Spinal cord (tissue), 10 donors: ENCODE results near the gene GABRD. TPM values are rescaled to one million over a fixed set of nuclear protein-coding genes. Genes with fewer than 3 reads are reported as not detected.

ENCODE experiments used
- DNase-seq, 6 donors: peaks; one replicate each; pipeline versions ENCODE4 v3.0.0 to v3.0.0-alpha.2; 2013 to 2015; ENCODE audit warnings: low spot score in 6 of 6, low read depth in 4 of 6
- H3K27ac ChIP-seq: one replicate; pipeline ENCODE4 v1.5.1; 2013; ENCODE audit warnings: low read depth, low read length, control low read depth
- H3K27me3 ChIP-seq: one replicate; pipeline ENCODE4 v1.6.1; 2013; ENCODE audit warnings: low read length; ENCODE audit not compliant: control insufficient read depth, insufficient read depth
- H3K36me3 ChIP-seq: one replicate; pipeline ENCODE4 v1.6.1; 2013; ENCODE audit warnings: low read length; ENCODE audit not compliant: control insufficient read depth, insufficient read depth
- H3K4me1 ChIP-seq: one replicate; pipeline ENCODE4 v1.6.1; 2013; ENCODE audit warnings: low read length; ENCODE audit not compliant: control insufficient read depth, insufficient read depth
- H3K4me3 ChIP-seq: one replicate; pipeline ENCODE4 v1.5.1; 2013; ENCODE audit warnings: low read depth, low read length, control low read depth
- H3K9me3 ChIP-seq: one replicate; pipeline ENCODE4 v1.6.1; 2013; ENCODE audit warnings: low read length; ENCODE audit not compliant: control insufficient read depth, insufficient read depth
- WGBS: methylation state at CpG from one replicate; pipeline ENCODE4 v1.1.5; 2013; ENCODE audit warnings: missing lambda C conversion rate; ENCODE audit not compliant: insufficient coverage; 5-methylcytosine and 5-hydroxymethylcytosine counted together
- polyA plus RNA-seq, 2 donors: library from polyadenylated mRNA; unstranded; fragments of 120-200 nt; gene quantifications; one replicate each; pipeline ENCODE4 v1.2.1, GENCODE V29; 2013; ENCODE audit not compliant: insufficient read length in 2 of 2
- total RNA-seq, 2 donors: library from RNA; depleted of rRNA in 1 of 2; stranded (reverse); fragments of 120-200 nt in 1 of 2; fragments of >200 nt in 1 of 2; gene quantifications; one replicate each; pipeline versions ENCODE4 v1.2.3 to v1.2.4, GENCODE V29; 2013 to 2014
- donor health status: healthy.

Gene GABRD
- total and polyA plus RNA-seq, 4 donors, result 0.88 to 5.2 (median 2.7) TPM

DNA sequence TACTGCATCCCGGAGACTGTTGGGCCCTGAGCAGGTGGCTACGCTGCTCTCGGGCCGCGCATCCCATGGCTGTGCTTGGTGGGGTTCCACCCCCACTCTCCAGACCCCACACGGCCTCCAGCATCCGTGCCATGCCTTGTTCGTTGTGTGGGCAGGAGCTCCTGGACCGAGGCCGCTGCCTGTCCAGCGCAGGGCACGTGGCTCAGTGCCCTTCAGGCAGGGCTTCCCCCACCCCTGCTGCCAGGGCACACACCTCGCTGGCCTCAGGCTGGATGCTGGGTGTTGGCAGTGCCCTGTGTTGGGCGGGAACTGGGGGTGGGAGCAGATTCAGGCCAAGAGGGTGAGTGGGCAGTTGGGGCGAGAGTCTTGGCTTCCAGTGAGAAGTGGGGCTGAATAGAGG is 40.9 kb downstream of the GABRD start:
- H3K36me3 ChIP-seq, result no peaks in the 10 kb centered on the region
- H3K27me3 ChIP-seq, result no peaks in the 10 kb centered on the region
- peaks cover 7% of the 10 kb centered on the region for H3K4me1 ChIP-seq
- H3K27ac ChIP-seq, result no peak overlapping the region
- no peak for DNase-seq
- H3K4me3 ChIP-seq, result no peak overlapping the region
- peaks cover 4% of the 10 kb centered on the region for H3K9me3 ChIP-seq
- 77% methylated on average over 14 of the region's 15 CpGs for WGBS

DNA sequence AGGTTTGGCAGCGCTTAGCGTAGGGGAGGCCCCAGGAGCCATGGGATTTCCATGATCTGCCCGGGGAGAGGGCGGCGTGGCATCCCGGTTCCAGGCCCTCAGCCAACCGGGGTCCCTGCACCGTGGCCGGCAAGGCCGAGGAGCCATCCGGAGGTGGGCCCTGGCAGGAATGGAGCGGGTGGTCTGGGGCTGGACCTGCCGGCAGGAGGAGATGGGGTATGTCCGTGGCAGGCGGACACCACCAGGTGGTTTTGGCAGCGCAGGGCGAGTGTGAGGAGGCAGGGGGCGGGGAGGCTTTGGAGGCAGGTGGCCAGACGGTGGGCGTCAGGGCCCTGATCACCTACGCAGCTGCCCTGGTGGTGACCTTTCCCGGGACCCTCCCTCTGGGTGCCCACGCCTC is 41.4 kb downstream of the GABRD start:
- H3K27ac ChIP-seq, result no peak overlapping the region
- 80% methylated on average over 21 of the region's 23 CpGs for WGBS
- H3K36me3 ChIP-seq, result no peaks in the 10 kb centered on the region
- no peak overlapping the region for H3K4me3 ChIP-seq
- no peak for DNase-seq
- peaks cover 4% of the 10 kb centered on the region for H3K9me3 ChIP-seq
- peaks cover 7% of the 10 kb centered on the region for H3K4me1 ChIP-seq
- H3K27me3 ChIP-seq, result no peaks in the 10 kb centered on the region

GRCh38 chr1:2061065-2061778 is 42.1 kb downstream of the GABRD start:
- Histone ChIP-seq H3K4me3 (no peak overlapping the region), H3K36me3 (no peaks in the 10 kb centered on the region), H3K27me3 (no peaks in the 10 kb centered on the region), H3K4me1 (peaks cover 7% of the 10 kb centered on the region), H3K9me3 (peaks cover 4% of the 10 kb centered on the region), H3K27ac (no peak overlapping the region)
- WGBS, result 89% methylated on average over 27 of the region's 28 CpGs
- DNase-seq, result no peak

DNA sequence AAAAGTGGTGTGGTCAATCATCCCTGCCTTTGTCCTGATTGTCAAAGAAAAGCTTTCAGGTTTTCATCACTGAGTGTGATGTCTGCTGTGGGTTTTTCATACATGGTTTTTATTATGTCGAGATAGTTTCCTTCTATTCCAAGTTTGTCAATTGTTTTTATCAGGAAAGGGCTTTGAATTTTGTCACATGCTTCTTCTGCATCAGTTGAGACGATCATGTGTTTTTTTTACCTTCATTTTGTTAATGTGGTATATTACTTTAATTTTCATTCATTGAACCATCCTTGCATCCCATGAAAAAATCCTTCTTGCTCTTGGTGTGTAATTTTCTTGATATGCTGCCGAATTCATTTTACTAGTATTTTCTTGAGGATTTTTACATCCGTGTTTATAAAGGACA is 46.6 kb downstream of the GABRD start:
- Histone ChIP-seq H3K36me3 (no peaks in the 10 kb centered on the region), H3K27me3 (no peaks in the 10 kb centered on the region), H3K9me3 (peaks cover 4% of the 10 kb centered on the region), H3K4me3 (no peak overlapping the region), H3K4me1 (no peaks in the 10 kb centered on the region), H3K27ac (no peak overlapping the region)
- no CpG with 5 or more reads among the region's 4 CpGs for WGBS
- no peak for DNase-seq

GRCh38 chr1:2067393-2067792 is 48.2 kb downstream of the GABRD start:
- no peak overlapping the region for H3K4me3 ChIP-seq
- no peaks in the 10 kb centered on the region for H3K27me3 ChIP-seq
- no peaks in the 10 kb centered on the region for H3K36me3 ChIP-seq
- peaks cover 3% of the 10 kb centered on the region for H3K4me1 ChIP-seq
- no peak overlapping the region for H3K27ac ChIP-seq
- DNase-seq, result no peak
- H3K9me3 ChIP-seq, result peaks cover 4% of the 10 kb centered on the region
- 93% methylated on average over 17 of the region's 21 CpGs for WGBS

GRCh38 chr1:2067981-2068380 is 48.8 kb downstream of the GABRD start:
- DNase-seq, result no peak
- peaks cover 9% of the 10 kb centered on the region for H3K4me1 ChIP-seq
- H3K36me3 ChIP-seq, result no peaks in the 10 kb centered on the region
- no peak overlapping the region for H3K4me3 ChIP-seq
- 71% methylated on average over 14 of the region's 17 CpGs for WGBS
- H3K27ac ChIP-seq, result no peak overlapping the region
- H3K9me3 ChIP-seq, result peaks cover 4% of the 10 kb centered on the region
- H3K27me3 ChIP-seq, result no peaks in the 10 kb centered on the region

DNA sequence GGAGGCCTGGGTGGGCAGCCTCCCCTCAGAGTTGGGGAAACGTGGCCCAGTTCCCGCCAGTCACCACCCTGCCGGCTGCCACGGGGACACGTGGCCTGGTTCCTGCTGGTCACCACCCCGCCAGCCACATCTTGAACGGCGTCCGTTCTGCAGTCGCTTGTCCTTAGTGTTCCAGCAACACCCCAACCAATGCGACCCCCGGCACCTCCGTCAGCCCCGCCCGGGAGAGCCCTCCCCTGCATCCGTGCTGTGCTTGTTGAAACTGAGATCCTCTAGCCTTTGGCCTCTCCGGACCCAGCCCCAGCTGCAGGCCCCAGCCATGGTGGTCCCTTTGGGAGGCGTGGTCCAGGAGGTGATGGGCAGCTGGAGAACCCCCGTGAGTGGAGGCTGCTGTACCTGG is 49.8 kb downstream of the GABRD start:
- H3K27ac ChIP-seq, result no peak overlapping the region
- no peaks in the 10 kb centered on the region for H3K36me3 ChIP-seq
- H3K4me3 ChIP-seq, result no peak overlapping the region
- no peaks in the 10 kb centered on the region for H3K27me3 ChIP-seq
- 92% methylated on average over 19 of the region's 19 CpGs for WGBS
- peaks cover 4% of the 10 kb centered on the region for H3K9me3 ChIP-seq
- no peak for DNase-seq
- H3K4me1 ChIP-seq, result peaks cover 19% of the 10 kb centered on the region

- peaks cover 29% of the 10 kb centered on the region for H3K4me1 ChIP-seq
- no peak for DNase-seq
- WGBS, result 94% methylated on average over 11 of the region's 11 CpGs
- no peaks in the 10 kb centered on the region for H3K27me3 ChIP-seq
- H3K9me3 ChIP-seq, result no peaks in the 10 kb centered on the region
- no peak overlapping the region for H3K27ac ChIP-seq
- H3K36me3 ChIP-seq, result no peaks in the 10 kb centered on the region
- no peak overlapping the region for H3K4me3 ChIP-seq
These were observed 50.9 kb downstream of the GABRD start for GRCh38 chr1:2070016-2070415.

- DNase-seq, result no peak
- Histone ChIP-seq H3K4me3 (no peak overlapping the region), H3K36me3 (no peaks in the 10 kb centered on the region), H3K9me3 (no peaks in the 10 kb centered on the region), H3K27ac (no peak overlapping the region), H3K4me1 (peaks cover 38% of the 10 kb centered on the region), H3K27me3 (no peaks in the 10 kb centered on the region)
- WGBS, result 82% methylated on average over 29 of the region's 36 CpGs
These were observed 51.8 kb downstream of the GABRD start for GRCh38 chr1:2070800-2071530.
